Stimulated activated naive B cell treated with anti-CD40 and anti-IgM and Interleukin-4, amounts not matched to agents 10 μg/mL and 1 μg/mL and 100 μg/mL, for 72 hours (primary cell): ENCODE data around the gene ATP1A3.
A peak's percentile ranks its signal among the peaks of the same experiment; 100 is the strongest.

Experiments used
- ATAC-seq, 2 donors: fragments of 150-1000 bp; cut with Tn5 transposase; replicated peaks; 2 replicates each; pipeline ENCODE4 v1.10.0; 2021; ENCODE audit warnings: moderate library complexity in 1 of 2
- DNase-seq: peaks from one replicate; pipeline ENCODE4 v3.0.0; 2021
- H3K27ac Mint-ChIP-seq: one replicate; pipeline ENCODE4 v1.8.0; 2022; ENCODE audit warnings: mild to moderate bottlenecking, mixed read lengths
- H3K27me3 Mint-ChIP-seq, 2 donors: one replicate each; pipeline ENCODE4 v1.8.0; 2022; ENCODE audit warnings: mixed read lengths in 2 of 2
- H3K36me3 Mint-ChIP-seq, 2 donors: one replicate each; pipeline ENCODE4 v1.8.0; 2022; ENCODE audit warnings: mixed read lengths in 2 of 2, mild to moderate bottlenecking in 1 of 2
- H3K4me1 Mint-ChIP-seq, 2 donors: one replicate each; pipeline ENCODE4 v1.8.0; 2022; ENCODE audit warnings: mixed read lengths in 2 of 2, mild to moderate bottlenecking in 1 of 2
- H3K4me3 Mint-ChIP-seq, 2 donors: one replicate each; pipeline ENCODE4 v1.8.0; 2022; ENCODE audit warnings: mild to moderate bottlenecking in 2 of 2, mixed read lengths in 2 of 2, moderate library complexity in 1 of 2
- H3K9me3 Mint-ChIP-seq, 2 donors: one replicate each; pipeline ENCODE4 v1.8.0; 2022; ENCODE audit warnings: mixed read lengths in 2 of 2, mild to moderate bottlenecking in 1 of 2

Gene ATP1A3

GRCh38 chr19:41919948-41920712 lies 73.9 kb downstream of the ATP1A3 start:
- DNase-seq (no peak), ATAC-seq (peak; percentile 1 to 2)
- Mint-ChIP-seq H3K9me3 (no peaks in the 10 kb centered on the region), H3K36me3 (no peaks in the 10 kb centered on the region), H3K4me3 (no peak overlapping the region), H3K27ac (no peak overlapping the region), H3K27me3 (peaks cover 17 to 20% of the 10 kb centered on the region in 2 donors), H3K4me1 (peaks cover 18 to 26% of the 10 kb centered on the region in 2 donors)

GRCh38 chr19:41918653-41919244 lies 75.3 kb downstream of the ATP1A3 start:
- Mint-ChIP-seq H3K4me3 (no peak overlapping the region), H3K27me3 (peaks cover 20 to 25% of the 10 kb centered on the region in 2 donors), H3K9me3 (no peaks in the 10 kb centered on the region), H3K27ac (no peak overlapping the region), H3K36me3 (no peaks in the 10 kb centered on the region), H3K4me1 (peaks cover 24 to 35% of the 10 kb centered on the region in 2 donors)
- ATAC-seq = no peak
- DNase-seq = no peak

- Mint-ChIP-seq H3K9me3 (no peaks in the 10 kb centered on the region), H3K27me3 (peaks cover 16 to 27% of the 10 kb centered on the region in 2 donors), H3K36me3 (no peaks in the 10 kb centered on the region), H3K27ac (no peak overlapping the region), H3K4me1 (peaks cover 26 to 36% of the 10 kb centered on the region in 2 donors), H3K4me3 (no peak overlapping the region)
- DNase-seq (no peak), ATAC-seq (no peak)
These were observed 75.9 kb downstream of the ATP1A3 start for GRCh38 chr19:41918095-41918494.

- Mint-ChIP-seq H3K36me3 (no peaks in the 10 kb centered on the region), H3K4me1 (peaks cover 24 to 32% of the 10 kb centered on the region in 2 donors), H3K27me3 (peaks cover 14 to 28% of the 10 kb centered on the region in 2 donors), H3K27ac (no peak overlapping the region), H3K4me3 (no peak overlapping the region), H3K9me3 (no peaks in the 10 kb centered on the region)
- ATAC-seq = no peak
- DNase-seq = no peak
These were observed 76.4 kb downstream of the ATP1A3 start for GRCh38 chr19:41917676-41918075.
